Measurements from ENCODE around the gene CFC1. TPM values are rescaled to one million over a fixed set of nuclear protein-coding genes. Genes with fewer than 3 reads are reported as not detected.
A peak's percentile ranks its signal among the peaks of the same experiment; 100 is the strongest.
"Not testable (repeated sequence)": the region's sequence is repeated elsewhere in the genome, so short reads cannot be mapped to it uniquely, and the experiment has no call there.

The CFC1 gene
- total RNA-seq, 4 donors from 2014 or later, result 1.1 TPM; not detected in 3

- 73% methylated on average over 13 of the region's 15 CpGs; no CpG with 5 or more reads in 1 of the 2 donors for WGBS, 2 donors (ENCODE audit: low coverage in 1 of 2)
- H3K4me3 ChIP-seq; H3K9me3 ChIP-seq; H3K27ac ChIP-seq; intact Hi-C loops (cut with DNase I; ENCODE audit: low total_unique reads); H3K36me3 ChIP-seq; H3K4me1 ChIP-seq; H3K27me3 ChIP-seq; in situ Hi-C loops (cut with MboI; ENCODE audit: low pct_ligation_motif_present in 1 of 4, low pct_unique_long_range_greater_than_20kb in 1 of 4, low sequenced_read_pairs in 3 of 4); DNase-seq: not testable (repeated sequence)
Measured at GRCh38 chr2:130598463-130598862, 912 bp downstream of the CFC1 start.

- intact Hi-C loops (cut with DNase I; ENCODE audit: low total_unique reads); H3K36me3 ChIP-seq: not testable (repeated sequence)
Measured at GRCh38 chr2:130597994-130598393, 1.4 kb downstream of the CFC1 start.

GRCh38 chr2:130596757-130597156 lies 2.6 kb downstream of the CFC1 start:
- H3K36me3 ChIP-seq; H3K4me3 ChIP-seq; H3K4me1 ChIP-seq; intact Hi-C loops (cut with DNase I; ENCODE audit: low total_unique reads); DNase-seq; H3K9me3 ChIP-seq; H3K27me3 ChIP-seq; H3K27ac ChIP-seq; in situ Hi-C loops (cut with MboI; ENCODE audit: low pct_ligation_motif_present in 1 of 4, low pct_unique_long_range_greater_than_20kb in 1 of 4, low sequenced_read_pairs in 3 of 4): not testable (repeated sequence)
- WGBS, 2 donors (ENCODE audit: low coverage in 1 of 2), result no CpG with 5 or more reads among the region's 6 CpGs

More at GRCh38 chr2:130597994-130598393, 1.4 kb downstream of the CFC1 start:
- H3K9me3 ChIP-seq; H3K27me3 ChIP-seq; DNase-seq; H3K27ac ChIP-seq; H3K4me3 ChIP-seq; H3K4me1 ChIP-seq; in situ Hi-C loops (cut with MboI; ENCODE audit: low pct_ligation_motif_present in 1 of 4, low pct_unique_long_range_greater_than_20kb in 1 of 4, low sequenced_read_pairs in 3 of 4): not testable (repeated sequence)
- WGBS, 2 donors (ENCODE audit: low coverage in 1 of 2), result no CpG with 5 or more reads among the region's 22 CpGs

- intact Hi-C loops (cut with DNase I; ENCODE audit: low total_unique reads); H3K36me3 ChIP-seq; H3K27me3 ChIP-seq; in situ Hi-C loops (cut with MboI; ENCODE audit: low pct_ligation_motif_present in 1 of 4, low pct_unique_long_range_greater_than_20kb in 1 of 4, low sequenced_read_pairs in 3 of 4); H3K9me3 ChIP-seq; H3K4me1 ChIP-seq; DNase-seq; H3K27ac ChIP-seq; H3K4me3 ChIP-seq: not testable (repeated sequence)
- WGBS, 2 donors (ENCODE audit: low coverage in 1 of 2), result 73% methylated on average over 2 of the region's 4 CpGs; no CpG with 5 or more reads in 1 of the 2 donors
Measured at GRCh38 chr2:130594011-130594410, 5.4 kb downstream of the CFC1 start.

GRCh38 chr2:130592791-130593414 lies 6.5 kb downstream of the CFC1 start:
- H3K27me3 ChIP-seq; in situ Hi-C loops (cut with MboI; ENCODE audit: low pct_ligation_motif_present in 1 of 4, low pct_unique_long_range_greater_than_20kb in 1 of 4, low sequenced_read_pairs in 3 of 4): not testable (repeated sequence)

GRCh38 chr2:130590842-130591359 lies 8.5 kb downstream of the CFC1 start:
- H3K4me3 ChIP-seq; in situ Hi-C loops (cut with MboI; ENCODE audit: low pct_ligation_motif_present in 1 of 4, low pct_unique_long_range_greater_than_20kb in 1 of 4, low sequenced_read_pairs in 3 of 4); H3K9me3 ChIP-seq; intact Hi-C loops (cut with DNase I; ENCODE audit: low total_unique reads); DNase-seq; H3K27ac ChIP-seq; H3K4me1 ChIP-seq; H3K27me3 ChIP-seq; H3K36me3 ChIP-seq: not testable (repeated sequence)
- WGBS, 2 donors (ENCODE audit: low coverage in 1 of 2), result 42% methylated on average over 7 of the region's 7 CpGs; no CpG with 5 or more reads in 1 of the 2 donors

More at GRCh38 chr2:130592791-130593414, 6.5 kb downstream of the CFC1 start:
- H3K4me1 ChIP-seq; H3K36me3 ChIP-seq; H3K9me3 ChIP-seq; H3K4me3 ChIP-seq; intact Hi-C loops (cut with DNase I; ENCODE audit: low total_unique reads); H3K27ac ChIP-seq; DNase-seq: not testable (repeated sequence)
- WGBS, 2 donors (ENCODE audit: low coverage in 1 of 2), result 45 to 83% methylated on average over 1 to 8 of the region's 40 CpGs

GRCh38 chr2:130590170-130590841 lies 9.1 kb downstream of the CFC1 start:
- H3K27me3 ChIP-seq; H3K9me3 ChIP-seq; H3K4me1 ChIP-seq; intact Hi-C loops (cut with DNase I; ENCODE audit: low total_unique reads); DNase-seq; H3K4me3 ChIP-seq; H3K27ac ChIP-seq; in situ Hi-C loops (cut with MboI; ENCODE audit: low pct_ligation_motif_present in 1 of 4, low pct_unique_long_range_greater_than_20kb in 1 of 4, low sequenced_read_pairs in 3 of 4); H3K36me3 ChIP-seq: not testable (repeated sequence)
- 64% methylated on average over 5 of the region's 8 CpGs; no CpG with 5 or more reads in 1 of the 2 donors for WGBS, 2 donors (ENCODE audit: low coverage in 1 of 2)

- H3K27ac ChIP-seq; intact Hi-C loops (cut with DNase I; ENCODE audit: low total_unique reads); H3K4me1 ChIP-seq; H3K36me3 ChIP-seq; in situ Hi-C loops (cut with MboI; ENCODE audit: low pct_ligation_motif_present in 1 of 4, low pct_unique_long_range_greater_than_20kb in 1 of 4, low sequenced_read_pairs in 3 of 4); H3K9me3 ChIP-seq; H3K4me3 ChIP-seq; DNase-seq; H3K27me3 ChIP-seq: not testable (repeated sequence)
- 50% methylated on average over 1 of the region's 11 CpGs; no CpG with 5 or more reads in 1 of the 2 donors for WGBS, 2 donors (ENCODE audit: low coverage in 1 of 2)
Measured at GRCh38 chr2:130588688-130589458, 10.5 kb downstream of the CFC1 start.

- intact Hi-C loops (cut with DNase I; ENCODE audit: low total_unique reads); H3K27me3 ChIP-seq; in situ Hi-C loops (cut with MboI; ENCODE audit: low pct_ligation_motif_present in 1 of 4, low pct_unique_long_range_greater_than_20kb in 1 of 4, low sequenced_read_pairs in 3 of 4); H3K4me3 ChIP-seq; H3K9me3 ChIP-seq; H3K4me1 ChIP-seq; DNase-seq; H3K36me3 ChIP-seq; H3K27ac ChIP-seq: not testable (repeated sequence)
- 100% methylated on average over 2 of the region's 4 CpGs; no CpG with 5 or more reads in 1 of the 2 donors for WGBS, 2 donors (ENCODE audit: low coverage in 1 of 2)
Measured at GRCh38 chr2:130584726-130585125, 14.6 kb downstream of the CFC1 start.

- H3K9me3 ChIP-seq; H3K27me3 ChIP-seq; H3K4me1 ChIP-seq; H3K27ac ChIP-seq; H3K4me3 ChIP-seq; H3K36me3 ChIP-seq; in situ Hi-C loops (cut with MboI; ENCODE audit: low pct_ligation_motif_present in 1 of 4, low pct_unique_long_range_greater_than_20kb in 1 of 4, low sequenced_read_pairs in 3 of 4); intact Hi-C loops (cut with DNase I; ENCODE audit: low total_unique reads): not testable (repeated sequence)
- DNase-seq, result peak; percentile 13
- 30 to 46% methylated on average over 2 to 5 of the region's 7 CpGs for WGBS, 2 donors (ENCODE audit: low coverage in 1 of 2)
Measured at GRCh38 chr2:130583582-130583981, 15.8 kb downstream of the CFC1 start.
